Stimulated activated CD8-positive, alpha-beta memory T cell treated with anti-CD3 and anti-CD28 coated beads, Interleukin-7, amount 100 ng/mL, for 24 hours (primary cell): ENCODE data around the gene BEX4.
"Not testable (repeated sequence)": the region's sequence is repeated elsewhere in the genome, so short reads cannot be mapped to it uniquely, and the experiment has no call there.

ENCODE experiments used
- DNase-seq: peaks from one replicate; pipeline ENCODE4 v3.0.0-alpha.2; 2020; ENCODE audit warnings: low read depth

BEX4 gene, protein sequence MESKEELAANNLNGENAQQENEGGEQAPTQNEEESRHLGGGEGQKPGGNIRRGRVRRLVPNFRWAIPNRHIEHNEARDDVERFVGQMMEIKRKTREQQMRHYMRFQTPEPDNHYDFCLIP

GRCh38 chrX:103214870-103215424 is at the start of gene BEX4:
Gene BEX4 (plus strand): TSS chrX:103215108. CDS start chrX:103216154, 1,046 bp downstream.
- DNase-seq = peak; percentile 48

DNA sequence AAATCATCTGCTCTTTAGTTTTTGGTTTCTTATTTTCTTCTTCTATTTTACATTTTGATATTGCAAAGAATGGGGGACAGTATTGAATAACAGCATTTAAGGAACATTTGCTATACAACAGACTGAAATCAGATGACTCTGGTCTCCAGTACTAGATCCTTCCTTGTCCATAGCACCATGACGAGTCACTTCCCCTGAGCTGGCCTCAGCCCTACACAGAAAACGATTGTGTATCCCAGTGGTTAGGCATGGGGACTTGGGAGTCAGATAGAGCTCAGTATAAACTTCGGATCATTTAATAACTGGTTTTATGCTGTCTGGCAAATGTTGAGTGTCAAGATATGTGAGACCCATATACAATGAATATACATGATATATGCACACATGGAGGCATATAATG is 44.7 kb upstream of the BEX4 start:
- no peak for DNase-seq

- no peak for DNase-seq
Measured at GRCh38 chrX:103171353-103171752, 43.6 kb upstream of the BEX4 start.

- DNase-seq = not testable (repeated sequence)
Measured at GRCh38 chrX:103175256-103175655, 39.7 kb upstream of the BEX4 start.

GRCh38 chrX:103175944-103176753 is 38.8 kb upstream of the BEX4 start:
- DNase-seq = peak; percentile 21

DNA sequence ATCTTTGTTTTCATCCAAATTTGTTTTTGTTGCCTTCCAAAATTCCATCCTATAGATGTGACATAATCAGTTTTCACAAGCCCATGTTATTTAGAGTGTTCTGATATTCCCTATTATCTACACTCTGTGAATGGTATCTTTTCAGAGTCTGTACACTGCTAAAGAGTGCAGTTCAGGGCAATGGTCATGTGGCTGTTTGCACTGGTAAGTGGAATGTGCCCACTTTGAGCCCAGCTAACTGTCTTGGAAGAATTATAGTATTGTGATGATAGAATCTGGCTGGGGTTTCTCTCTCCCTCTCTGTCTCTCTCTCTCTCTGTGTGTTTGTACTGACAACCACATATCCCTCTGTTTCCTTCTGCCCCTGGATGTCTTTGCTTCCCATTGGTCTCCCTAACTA is 37.4 kb upstream of the BEX4 start:
- DNase-seq = no peak

GRCh38 chrX:103183912-103184311 is 31.0 kb upstream of the BEX4 start:
- DNase-seq = no peak

DNA sequence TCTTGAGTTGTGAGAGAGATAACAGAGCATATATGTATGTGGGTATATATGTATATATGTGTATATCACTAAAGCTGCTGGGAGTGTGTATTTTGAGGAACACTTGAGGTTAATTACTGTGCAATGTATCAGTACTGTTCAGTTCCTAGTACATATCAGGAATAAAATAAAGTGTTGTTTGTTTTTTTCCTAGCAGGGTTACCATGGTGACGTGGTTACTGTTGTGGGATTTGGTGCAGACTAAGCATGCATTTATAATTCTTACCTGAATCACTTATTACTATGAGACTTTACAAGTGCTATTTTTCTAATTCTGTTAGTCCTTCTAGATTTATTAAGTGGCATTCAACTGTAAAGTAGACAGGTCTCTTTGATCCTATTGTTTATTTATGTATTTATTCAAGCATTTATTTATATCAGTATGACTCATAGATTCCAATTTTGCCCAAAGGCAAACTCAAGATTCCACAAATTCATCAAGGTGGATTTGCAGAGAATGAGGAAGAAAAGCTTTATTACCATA is 26.9 kb upstream of the BEX4 start:
- DNase-seq = no peak

GRCh38 chrX:103197721-103198306 is 17.1 kb upstream of the BEX4 start:
- DNase-seq = no peak

DNA sequence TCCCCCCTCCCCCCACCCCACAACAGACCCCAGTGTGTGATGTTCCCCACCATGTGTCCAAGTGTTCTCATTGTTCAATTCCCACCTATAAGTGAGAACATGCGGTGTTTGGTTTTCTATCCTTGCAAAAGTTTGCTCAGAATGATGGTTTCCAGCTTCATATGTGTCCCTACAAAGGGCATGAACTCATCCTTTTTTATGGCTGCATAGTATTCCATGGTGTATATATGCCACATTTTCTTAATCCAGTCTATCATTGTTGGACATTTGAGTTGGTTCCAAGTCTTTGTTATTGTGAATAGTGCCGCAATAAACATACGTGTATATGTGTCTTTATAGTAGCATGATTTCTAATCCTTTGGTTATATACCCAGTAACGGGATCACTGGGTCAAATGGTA is 16.2 kb upstream of the BEX4 start:
- not testable (repeated sequence) for DNase-seq

DNA sequence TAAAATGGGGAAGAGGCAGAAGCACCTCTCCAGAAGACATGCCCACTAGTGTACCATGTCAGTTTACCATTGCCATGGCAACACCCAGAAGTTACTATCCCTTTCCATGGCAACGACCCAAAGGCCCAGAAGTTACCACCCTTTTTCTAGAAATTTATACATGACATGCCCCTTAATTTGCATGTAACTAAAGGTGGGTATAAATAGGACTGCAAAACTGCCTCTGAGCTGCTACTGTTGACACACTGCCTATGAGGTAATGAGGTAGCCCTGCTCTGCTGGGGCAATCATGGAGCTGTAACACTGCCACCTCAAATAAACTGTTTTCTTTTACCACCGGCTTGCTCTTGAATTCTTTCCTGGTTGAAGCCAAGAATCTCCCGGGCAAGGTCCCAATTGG is 13.9 kb upstream of the BEX4 start:
- DNase-seq = no peak

- DNase-seq = no peak
Measured at GRCh38 chrX:103210056-103210455, 4.9 kb upstream of the BEX4 start.

DNA sequence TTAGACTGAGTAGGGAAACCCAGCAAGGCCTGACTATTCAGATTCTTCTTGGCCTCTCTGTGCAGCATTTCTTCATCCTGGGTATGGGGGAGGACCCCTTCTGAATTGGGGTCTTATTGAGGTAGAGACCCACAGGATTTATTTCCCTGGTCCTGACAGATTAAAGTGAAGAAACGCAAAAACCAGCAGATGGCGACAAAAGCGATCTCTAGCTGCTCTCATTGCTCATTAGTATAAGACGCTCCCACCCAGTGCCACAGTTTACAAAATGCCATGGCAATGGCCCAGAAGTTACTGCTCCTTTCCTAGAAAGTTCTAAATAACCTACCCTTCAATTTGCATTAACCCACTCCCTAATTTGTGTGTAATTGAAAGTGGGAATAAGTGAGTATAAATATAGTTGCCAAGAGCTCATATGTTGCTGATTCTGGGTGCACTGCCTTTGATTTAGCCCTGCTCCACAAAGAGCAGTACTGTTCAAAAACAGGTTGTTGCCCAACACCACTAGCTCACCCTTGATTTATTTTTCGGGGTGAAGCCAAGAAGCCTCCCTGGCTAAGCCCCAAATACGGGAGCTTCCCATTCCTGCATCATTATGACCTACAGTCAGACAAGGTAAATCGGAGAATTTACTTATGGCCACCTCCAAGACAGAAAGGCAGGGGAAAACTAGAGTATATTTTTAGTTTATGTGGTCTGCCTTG is 3.7 kb upstream of the BEX4 start:
- DNase-seq = no peak

DNA sequence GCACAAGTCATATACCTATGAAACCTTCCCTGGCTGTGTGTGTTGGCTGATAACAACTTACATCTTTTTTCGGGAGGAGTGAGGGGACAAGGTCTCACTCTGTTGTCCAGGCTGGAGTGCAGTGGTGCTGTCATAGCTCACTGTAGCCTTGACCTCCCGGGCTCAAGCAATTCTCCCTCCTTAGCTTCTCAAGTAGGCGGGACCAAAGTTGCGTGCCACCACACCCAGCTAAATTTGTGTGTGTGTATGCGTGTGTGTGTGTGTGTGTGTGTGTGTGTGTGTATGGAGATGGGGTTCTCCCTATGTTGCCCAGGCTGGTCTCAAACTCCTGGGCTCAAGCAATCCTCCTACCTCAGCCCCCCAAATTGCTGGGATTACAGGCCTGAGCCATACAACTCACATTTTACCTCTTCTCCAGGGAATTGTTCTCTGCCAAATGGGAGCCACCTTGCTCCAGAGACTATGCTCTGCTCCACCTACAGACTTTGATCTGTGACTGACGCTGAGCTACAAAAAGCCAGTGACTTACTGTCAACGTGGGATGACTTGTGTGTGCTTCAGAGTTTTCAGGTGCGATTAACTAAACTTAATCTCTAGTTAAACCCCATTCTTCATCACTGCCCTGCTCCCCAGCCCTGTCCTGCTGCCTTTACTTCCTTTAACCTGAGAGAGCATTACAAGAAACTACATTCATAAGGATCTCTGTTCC is 2.0 kb upstream of the BEX4 start:
- no peak for DNase-seq

GRCh38 chrX:103215425-103215991 is 600 bp downstream of the BEX4 start:
- DNase-seq = no peak

DNA sequence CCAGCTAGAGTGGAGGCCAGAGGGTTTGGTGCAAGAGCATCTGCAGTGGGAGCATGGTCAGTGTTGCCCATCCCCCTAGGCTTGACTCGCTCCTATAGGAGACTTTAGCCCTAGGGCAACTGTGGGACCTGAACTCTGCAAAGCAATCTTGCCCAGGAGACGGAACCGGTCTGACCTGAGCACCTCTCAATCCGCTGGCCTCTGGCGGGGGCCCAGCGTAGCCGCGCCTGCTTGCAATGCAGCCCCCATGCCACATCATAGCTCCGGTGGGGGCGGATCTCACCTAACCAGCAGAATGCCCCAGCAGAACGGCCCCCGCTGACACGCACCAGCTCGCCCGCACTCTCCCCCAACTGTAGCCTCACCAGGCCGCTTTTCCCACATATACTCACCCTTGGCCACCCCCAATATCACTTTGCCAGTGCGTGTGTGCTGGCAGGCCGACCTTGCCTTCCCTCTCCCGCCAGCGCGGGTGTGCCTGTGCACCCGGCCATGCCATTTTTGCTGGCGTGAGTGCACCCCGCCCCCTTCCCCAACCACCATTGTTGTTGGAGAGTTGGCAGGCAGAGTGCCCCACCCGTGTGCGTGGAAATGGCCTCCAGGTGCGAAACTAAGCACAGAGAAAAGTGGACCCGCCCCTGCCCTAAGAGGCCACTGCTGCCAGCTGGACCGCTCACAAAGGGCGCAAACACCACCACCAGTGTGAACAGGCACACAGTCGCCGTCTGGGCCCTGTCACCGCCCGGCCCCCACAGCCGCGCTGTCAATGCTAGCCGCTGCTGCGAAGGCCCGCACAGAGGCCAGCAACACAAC is 5.8 kb downstream of the BEX4 start:
- no peak for DNase-seq

GRCh38 chrX:103225918-103226317 is 11.0 kb downstream of the BEX4 start:
- DNase-seq = not testable (repeated sequence)

DNA sequence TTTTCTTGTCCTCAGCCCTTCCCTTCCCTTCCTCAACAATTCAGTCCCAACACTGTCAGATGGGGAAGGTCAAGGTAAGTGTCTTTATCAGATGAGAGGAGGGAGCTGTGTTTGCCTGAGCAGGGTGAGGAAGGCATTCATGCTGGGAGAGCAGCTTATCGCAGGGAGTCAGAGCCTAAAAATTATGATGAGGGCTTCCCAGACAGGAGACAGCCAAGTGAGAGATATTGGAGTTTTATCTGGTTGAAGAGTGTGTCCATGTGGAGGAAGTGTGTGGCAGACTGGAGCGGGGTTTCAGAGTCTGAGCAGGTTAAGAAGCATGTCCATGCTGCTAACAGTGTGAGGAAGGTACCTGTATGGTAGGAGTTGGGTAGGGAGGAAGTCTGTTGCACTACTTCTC is 18.4 kb downstream of the BEX4 start:
- no peak for DNase-seq

DNA sequence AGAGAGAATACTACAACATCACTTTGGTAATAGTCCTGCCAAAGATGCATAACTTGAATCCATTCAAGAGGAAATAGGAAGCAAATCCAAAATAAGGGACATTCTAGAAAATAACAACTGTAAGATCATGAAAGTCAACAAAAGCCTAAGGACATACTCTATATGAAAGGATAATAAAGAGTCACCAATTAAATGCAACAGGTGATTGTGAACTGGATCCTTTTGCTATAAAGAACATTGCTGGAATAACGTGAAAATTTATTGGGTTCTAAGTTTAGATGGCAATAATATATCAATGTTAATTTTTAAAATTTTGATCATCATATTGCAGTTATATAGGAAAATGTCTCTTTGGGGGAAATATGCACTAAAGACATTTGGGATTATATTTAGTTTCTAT is 20.0 kb downstream of the BEX4 start:
- DNase-seq = no peak

- not testable (repeated sequence) for DNase-seq
Measured at GRCh38 chrX:103235608-103236007, 20.7 kb downstream of the BEX4 start.
